UCSD-AML1 (cell line): Measurements from ENCODE around the gene CHST5.

Source experiments
- DNase-seq: peaks from one replicate; lab custom pipeline; 2025; ENCODE audit not compliant: unreplicated experiment; lab: John Stamatoyannopoulos, UW

Gene CHST5

GRCh38 chr16:75479421-75479990, 56.4 kb downstream of the CHST5 start:
- no peak for DNase-seq
